GM18868 (cell line): Measurements from ENCODE around the gene CKS1B.

Experiments used
- ATAC-seq: cut with Tn5 transposase; IDR thresholded peaks from one replicate; pipeline ENCODE4 v1.9.1; 2021; ENCODE audit warnings: mild to moderate bottlenecking, moderate library complexity; ENCODE audit not compliant: unreplicated experiment

The CKS1B gene

GRCh38 chr1:154945160-154945961, 29.1 kb upstream of the CKS1B start:
- no peak for ATAC-seq

- ATAC-seq: no peak
Measured at GRCh38 chr1:154945962-154946850, 28.3 kb upstream of the CKS1B start.

GRCh38 chr1:154948079-154948478, 26.4 kb upstream of the CKS1B start:
- ATAC-seq: no peak

GRCh38 chr1:154951901-154952657, 22.4 kb upstream of the CKS1B start:
- ATAC-seq: no peak

- no peak for ATAC-seq
Measured at GRCh38 chr1:154952664-154953063, 21.8 kb upstream of the CKS1B start.

- no peak for ATAC-seq
Measured at GRCh38 chr1:154953611-154954038, 20.9 kb upstream of the CKS1B start.

GRCh38 chr1:154954541-154954940, 19.9 kb upstream of the CKS1B start:
- ATAC-seq: no peak

GRCh38 chr1:154955039-154955717, 19.3 kb upstream of the CKS1B start:
- ATAC-seq: peak; percentile 46

GRCh38 chr1:154955718-154956543, 18.6 kb upstream of the CKS1B start, which contains the start of gene PBXIP1:
Gene PBXIP1 (minus strand): TSS chr1:154956099. CDS start chr1:154953721, 2,378 bp downstream.
- peak; percentile 71 for ATAC-seq

- no peak for ATAC-seq
Measured at GRCh38 chr1:154956544-154956941, 17.9 kb upstream of the CKS1B start.

GRCh38 chr1:154957091-154957657, 17.3 kb upstream of the CKS1B start:
- no peak for ATAC-seq

- no peak for ATAC-seq
Measured at GRCh38 chr1:154958036-154958435, 16.4 kb upstream of the CKS1B start.

GRCh38 chr1:154958681-154959425, 15.6 kb upstream of the CKS1B start:
- ATAC-seq: no peak

GRCh38 chr1:154959426-154959780, 15.1 kb upstream of the CKS1B start:
- ATAC-seq: no peak

- no peak for ATAC-seq
Measured at GRCh38 chr1:154960446-154961136, 13.9 kb upstream of the CKS1B start.

- ATAC-seq: peak; percentile 79
Measured at GRCh38 chr1:154961207-154962155, 13.0 kb upstream of the CKS1B start, which contains the start of gene PYGO2. Gene PYGO2 (minus strand): TSS chr1:154961782. CDS start chr1:154961576, 206 bp downstream.
